ENCODE data around the gene RTEL1. TPM values are rescaled to one million over a fixed set of nuclear protein-coding genes. Genes with fewer than 3 reads are reported as not detected.

The RTEL1 gene
- total and polyA plus RNA-seq, 9 of the 15 experiments (the other 6 are each of a cell fraction or from before 2014, with no cell fraction given) = 0.36 to 61.0 (median 17.9) TPM

DNA sequence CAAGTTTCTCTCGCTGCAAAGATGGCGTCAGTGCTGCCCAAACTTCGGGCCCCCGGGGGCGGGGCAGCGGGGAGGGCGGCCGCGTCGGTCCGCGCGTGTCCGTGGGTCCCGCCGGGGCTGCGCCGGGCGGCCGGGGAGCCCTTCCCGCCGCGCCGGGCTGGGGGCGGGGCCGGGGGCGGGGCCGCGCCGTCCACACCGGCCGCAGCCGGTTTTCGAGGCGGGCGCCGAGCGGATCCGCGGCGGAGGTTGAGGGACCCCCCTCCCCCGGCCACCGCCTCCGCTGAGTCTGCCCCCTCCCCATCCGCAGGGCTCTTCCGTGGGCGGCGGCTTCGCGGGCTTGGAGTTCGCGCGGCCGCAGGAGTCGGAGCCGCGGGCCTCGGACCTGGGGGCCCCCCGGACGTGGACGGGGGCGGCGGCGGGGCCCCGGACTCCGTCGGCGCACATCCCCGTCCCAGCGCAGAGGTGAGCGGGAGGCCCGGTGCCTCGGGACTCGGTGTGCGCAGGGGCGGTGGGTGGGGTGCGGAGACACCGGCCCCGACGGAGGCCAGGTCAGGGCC, 82.0 kb downstream of the RTEL1 start (continued):
- TF ChIP-seq, protein P1, sequence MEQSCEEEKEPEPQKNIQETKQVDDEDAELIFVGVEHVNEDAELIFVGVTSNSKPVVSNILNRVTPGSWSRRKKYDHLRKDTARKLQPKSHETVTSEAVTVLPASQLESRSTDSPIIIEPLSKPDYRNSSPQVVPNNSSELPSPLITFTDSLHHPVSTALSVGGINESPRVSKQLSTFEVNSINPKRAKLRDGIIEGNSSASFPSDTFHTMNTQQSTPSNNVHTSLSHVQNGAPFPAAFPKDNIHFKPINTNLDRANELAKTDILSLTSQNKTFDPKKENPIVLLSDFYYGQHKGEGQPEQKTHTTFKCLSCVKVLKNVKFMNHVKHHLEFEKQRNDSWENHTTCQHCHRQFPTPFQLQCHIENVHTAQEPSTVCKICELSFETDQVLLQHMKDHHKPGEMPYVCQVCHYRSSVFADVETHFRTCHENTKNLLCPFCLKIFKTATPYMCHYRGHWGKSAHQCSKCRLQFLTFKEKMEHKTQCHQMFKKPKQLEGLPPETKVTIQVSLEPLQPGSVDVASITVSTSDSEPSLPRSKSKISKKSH (CRISPR knock-in tag; IDR thresholded peaks at IDR 0.05) = no peak
- TF ChIP-seq ZNF77 (CRISPR knock-in tag; IDR thresholded peaks at IDR 0.05) = no peak
- TF ChIP-seq ZNF449 (CRISPR knock-in tag; IDR thresholded peaks at IDR 0.05) = no peak
- TF ChIP-seq GATAD2A (IDR thresholded peaks at IDR 0.05) = 0 out of 2 replicates have a peak, but pooled peaks have one; percentile 8
- TF ChIP-seq ZKSCAN3 (CRISPR knock-in tag; IDR thresholded peaks at IDR 0.05) = no peak
- TF ChIP-seq SRSF1 (IDR thresholded peaks at IDR 0.05; ENCODE audit: low read depth, low read length) = no peak
- no peak for TF ChIP-seq ELK3 (CRISPR knock-in tag; IDR thresholded peaks at IDR 0.05)
- TF ChIP-seq PHB2 (IDR thresholded peaks at IDR 0.05; ENCODE audit: low read depth) = no peak
- no peak for TF ChIP-seq SMARCA4 (IDR thresholded peaks at IDR 0.05)
- TF ChIP-seq, protein P2, sequence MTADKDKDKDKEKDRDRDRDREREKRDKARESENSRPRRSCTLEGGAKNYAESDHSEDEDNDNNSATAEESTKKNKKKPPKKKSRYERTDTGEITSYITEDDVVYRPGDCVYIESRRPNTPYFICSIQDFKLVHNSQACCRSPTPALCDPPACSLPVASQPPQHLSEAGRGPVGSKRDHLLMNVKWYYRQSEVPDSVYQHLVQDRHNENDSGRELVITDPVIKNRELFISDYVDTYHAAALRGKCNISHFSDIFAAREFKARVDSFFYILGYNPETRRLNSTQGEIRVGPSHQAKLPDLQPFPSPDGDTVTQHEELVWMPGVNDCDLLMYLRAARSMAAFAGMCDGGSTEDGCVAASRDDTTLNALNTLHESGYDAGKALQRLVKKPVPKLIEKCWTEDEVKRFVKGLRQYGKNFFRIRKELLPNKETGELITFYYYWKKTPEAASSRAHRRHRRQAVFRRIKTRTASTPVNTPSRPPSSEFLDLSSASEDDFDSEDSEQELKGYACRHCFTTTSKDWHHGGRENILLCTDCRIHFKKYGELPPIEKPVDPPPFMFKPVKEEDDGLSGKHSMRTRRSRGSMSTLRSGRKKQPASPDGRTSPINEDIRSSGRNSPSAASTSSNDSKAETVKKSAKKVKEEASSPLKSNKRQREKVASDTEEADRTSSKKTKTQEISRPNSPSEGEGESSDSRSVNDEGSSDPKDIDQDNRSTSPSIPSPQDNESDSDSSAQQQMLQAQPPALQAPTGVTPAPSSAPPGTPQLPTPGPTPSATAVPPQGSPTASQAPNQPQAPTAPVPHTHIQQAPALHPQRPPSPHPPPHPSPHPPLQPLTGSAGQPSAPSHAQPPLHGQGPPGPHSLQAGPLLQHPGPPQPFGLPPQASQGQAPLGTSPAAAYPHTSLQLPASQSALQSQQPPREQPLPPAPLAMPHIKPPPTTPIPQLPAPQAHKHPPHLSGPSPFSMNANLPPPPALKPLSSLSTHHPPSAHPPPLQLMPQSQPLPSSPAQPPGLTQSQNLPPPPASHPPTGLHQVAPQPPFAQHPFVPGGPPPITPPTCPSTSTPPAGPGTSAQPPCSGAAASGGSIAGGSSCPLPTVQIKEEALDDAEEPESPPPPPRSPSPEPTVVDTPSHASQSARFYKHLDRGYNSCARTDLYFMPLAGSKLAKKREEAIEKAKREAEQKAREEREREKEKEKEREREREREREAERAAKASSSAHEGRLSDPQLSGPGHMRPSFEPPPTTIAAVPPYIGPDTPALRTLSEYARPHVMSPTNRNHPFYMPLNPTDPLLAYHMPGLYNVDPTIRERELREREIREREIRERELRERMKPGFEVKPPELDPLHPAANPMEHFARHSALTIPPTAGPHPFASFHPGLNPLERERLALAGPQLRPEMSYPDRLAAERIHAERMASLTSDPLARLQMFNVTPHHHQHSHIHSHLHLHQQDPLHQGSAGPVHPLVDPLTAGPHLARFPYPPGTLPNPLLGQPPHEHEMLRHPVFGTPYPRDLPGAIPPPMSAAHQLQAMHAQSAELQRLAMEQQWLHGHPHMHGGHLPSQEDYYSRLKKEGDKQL (CRISPR knock-in tag; IDR thresholded peaks at IDR 0.05; ENCODE audit: borderline replicate concordance) = no peak
- TF ChIP-seq ARID4B (CRISPR knock-in tag; IDR thresholded peaks at IDR 0.05) = no peak
